HG02798 (cell line): ENCODE measurements around the gene CNTNAP5.

ENCODE experiments used
- ATAC-seq: cut with Tn5 transposase; IDR thresholded peaks from one replicate; pipeline ENCODE4 v1.9.1; 2021; ENCODE audit warnings: mild to moderate bottlenecking; ENCODE audit not compliant: unreplicated experiment, poor library complexity

Gene CNTNAP5

GRCh38 chr2:124254621-124255020 is 229.5 kb downstream of the CNTNAP5 start:
- no peak for ATAC-seq

DNA sequence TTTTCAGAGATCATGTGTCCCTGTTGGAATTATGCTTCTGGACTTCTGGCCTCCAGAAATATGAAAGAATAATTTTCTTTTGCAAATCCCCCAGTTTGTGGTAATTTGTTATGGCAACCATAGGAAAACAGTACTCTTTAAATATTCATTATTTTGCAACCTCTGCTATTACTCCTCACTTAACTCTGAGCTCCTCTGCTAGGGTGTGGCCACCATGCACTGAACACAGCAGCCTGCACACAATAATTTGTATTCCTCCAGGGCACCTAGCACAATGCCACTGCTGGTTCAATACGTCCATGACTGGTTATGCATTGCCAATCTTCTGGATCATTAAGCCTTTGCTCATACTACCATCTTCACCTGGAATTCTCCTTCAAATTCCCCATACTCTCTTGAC is 232.0 kb downstream of the CNTNAP5 start:
- ATAC-seq = no peak

- ATAC-seq = no peak
These were observed 233.2 kb downstream of the CNTNAP5 start for GRCh38 chr2:124258140-124258880.

- ATAC-seq = no peak
These were observed 236.4 kb downstream of the CNTNAP5 start for GRCh38 chr2:124261456-124261855.

GRCh38 chr2:124264551-124265091 is 239.5 kb downstream of the CNTNAP5 start:
- no peak for ATAC-seq

- no peak for ATAC-seq
These were observed 242.7 kb downstream of the CNTNAP5 start for GRCh38 chr2:124267794-124268193.

DNA sequence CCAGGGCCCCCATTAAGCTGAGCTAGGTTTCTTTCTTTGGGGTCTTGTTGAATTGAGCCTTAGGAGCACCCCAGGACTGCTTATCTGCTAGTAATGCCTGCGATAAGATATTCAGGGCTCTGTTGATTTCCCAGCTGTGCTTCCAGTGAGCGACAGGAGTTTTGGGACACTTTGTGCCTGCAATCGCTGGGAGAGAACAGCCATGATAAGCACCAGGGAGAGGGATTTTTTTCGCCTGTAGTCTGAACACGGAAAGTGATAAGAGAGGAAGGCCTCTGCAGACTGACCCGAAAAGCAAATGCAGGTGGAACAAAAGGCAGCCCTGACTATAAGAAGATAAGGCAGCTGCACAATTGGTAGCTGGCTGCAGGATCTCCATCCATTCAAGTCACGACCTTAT is 244.3 kb downstream of the CNTNAP5 start:
- ATAC-seq = no peak

DNA sequence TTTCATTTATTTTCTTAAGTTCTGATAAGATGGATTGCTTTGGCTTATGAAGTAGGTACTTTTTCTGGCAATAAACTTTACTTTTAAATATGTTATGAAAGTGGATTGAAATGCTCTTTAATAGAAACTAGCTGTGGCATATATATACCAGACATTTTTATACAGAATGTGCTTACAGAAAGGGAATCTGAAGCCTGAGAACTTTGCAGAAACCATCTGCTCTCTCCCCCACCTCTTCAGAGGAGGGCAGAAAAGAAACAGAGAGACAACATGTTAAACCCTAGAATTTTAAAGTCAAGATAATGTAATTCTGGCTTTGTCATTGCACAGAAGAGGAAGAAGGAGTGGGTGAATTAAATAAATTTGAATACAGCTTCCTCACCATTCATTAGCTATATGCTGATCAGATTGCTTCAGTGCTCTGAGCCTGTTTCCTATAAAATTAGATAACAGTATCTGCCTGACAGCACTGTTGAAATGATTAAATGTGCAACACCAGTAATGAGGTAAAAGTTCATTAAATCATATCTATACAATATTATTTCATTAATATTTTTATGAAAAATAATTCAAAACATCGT is 247.3 kb downstream of the CNTNAP5 start:
- ATAC-seq = no peak

DNA sequence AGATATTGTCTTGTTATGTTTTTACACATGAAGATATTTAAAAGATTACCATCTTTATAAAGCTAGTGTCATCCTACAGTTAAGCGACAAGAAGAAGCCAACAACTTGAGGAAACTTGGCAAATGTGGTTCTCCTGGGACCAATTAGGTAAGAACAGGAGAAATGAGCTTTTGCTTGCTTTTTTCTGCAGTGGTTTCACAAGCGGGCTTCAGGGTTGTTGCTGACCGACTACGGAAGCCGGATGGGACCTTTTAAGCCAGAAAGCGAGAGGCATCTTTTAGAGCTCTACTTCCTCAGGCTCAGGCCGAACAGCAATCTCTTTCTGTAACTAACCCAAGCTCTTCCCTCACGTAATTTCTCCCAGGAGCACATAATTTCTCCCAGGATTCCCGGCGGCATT is 256.5 kb downstream of the CNTNAP5 start:
- no peak for ATAC-seq

DNA sequence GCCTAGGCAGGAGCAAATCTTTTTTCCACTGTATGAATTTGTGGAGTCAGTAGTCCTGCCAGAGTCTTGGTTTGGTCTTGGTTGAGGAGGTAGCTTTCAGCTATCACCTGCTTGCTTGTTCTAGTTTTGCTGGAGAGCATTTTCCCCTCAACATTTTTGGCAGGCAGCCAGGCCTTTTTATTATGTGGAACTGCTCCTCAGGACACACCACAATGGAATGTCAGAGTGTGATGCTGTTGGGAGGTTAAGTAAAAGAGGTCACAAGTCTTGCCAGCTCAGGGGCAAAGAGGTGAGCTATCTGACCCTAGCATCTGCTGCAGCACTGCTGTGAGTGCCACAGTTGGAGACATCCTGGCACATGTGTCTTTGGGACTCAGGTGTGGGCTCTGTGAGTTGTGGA is 258.0 kb downstream of the CNTNAP5 start:
- ATAC-seq = no peak

GRCh38 chr2:124286089-124286783 is 261.1 kb downstream of the CNTNAP5 start:
- ATAC-seq = no peak

DNA sequence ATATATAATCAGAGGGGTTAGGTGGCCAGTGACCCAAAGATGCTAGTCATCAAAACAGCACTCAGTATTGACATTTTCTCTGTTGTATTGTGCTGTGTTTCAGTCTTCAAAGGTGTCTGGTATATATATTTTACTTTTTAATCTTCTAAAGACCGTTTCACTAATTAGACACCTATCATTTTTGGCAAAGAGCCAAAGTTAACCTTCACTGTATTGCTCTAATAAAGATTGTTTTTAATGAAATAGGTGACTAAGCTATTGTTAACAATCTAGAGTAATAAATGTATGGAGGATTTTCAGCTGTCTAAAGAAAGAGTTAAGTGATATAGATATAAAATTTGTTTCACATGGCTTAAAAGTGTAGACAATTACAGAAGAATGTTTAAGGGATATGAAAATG is 264.0 kb downstream of the CNTNAP5 start:
- no peak for ATAC-seq

DNA sequence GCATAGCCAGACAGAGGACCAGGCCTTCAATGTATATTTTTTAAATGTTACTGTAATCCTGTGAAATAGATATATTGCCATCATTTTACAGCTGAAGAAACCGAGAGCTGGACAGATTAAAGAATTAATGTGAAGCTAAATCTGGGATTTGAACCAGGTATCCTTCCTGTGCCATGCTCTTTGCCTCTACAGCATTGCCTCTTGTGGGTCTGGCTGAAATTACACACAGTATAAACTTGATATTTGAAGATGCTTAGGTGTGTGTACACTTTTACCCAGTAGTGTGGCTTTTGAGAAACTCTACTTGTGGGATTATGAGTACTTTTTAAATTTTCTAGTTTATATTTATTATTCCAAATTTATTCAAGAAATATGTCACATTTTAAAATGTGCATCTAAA is 264.5 kb downstream of the CNTNAP5 start:
- no peak for ATAC-seq

DNA sequence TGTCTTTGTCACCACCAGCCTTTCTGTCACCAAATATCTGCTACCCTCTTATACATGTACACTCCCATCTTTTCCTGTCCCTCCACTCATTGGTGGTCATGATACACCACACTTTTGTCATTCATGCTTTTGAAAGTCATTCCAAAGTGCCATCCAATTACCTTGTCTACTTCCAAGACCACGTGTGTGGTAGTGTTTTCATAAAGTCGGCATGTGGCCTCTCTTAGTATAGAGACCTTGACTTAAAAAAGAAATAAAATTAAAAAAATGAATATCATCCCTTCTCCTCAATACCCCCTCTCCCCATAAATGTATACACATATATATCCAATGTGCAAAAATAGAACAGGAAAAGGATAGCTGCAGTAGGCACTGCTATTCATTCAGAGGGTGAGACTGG is 271.4 kb downstream of the CNTNAP5 start:
- no peak for ATAC-seq

DNA sequence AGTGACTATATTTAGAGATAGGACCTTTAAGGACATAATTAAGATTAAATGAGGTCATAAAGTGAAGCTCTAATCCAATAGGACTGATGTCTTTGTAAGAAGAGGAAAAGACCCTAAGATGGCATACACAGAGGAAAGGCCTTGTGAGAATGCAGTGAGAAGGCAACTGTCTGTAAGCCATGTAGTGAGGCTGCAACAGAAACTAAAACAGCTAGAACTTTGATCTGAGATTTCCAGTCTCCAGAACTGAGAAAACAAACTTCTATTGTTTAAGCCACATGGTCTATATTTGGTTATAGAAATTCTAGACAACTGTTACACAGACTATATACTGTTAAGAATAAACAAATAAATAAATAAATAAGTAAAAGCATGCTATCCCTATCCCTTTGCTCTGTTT is 276.8 kb downstream of the CNTNAP5 start:
- ATAC-seq = no peak

DNA sequence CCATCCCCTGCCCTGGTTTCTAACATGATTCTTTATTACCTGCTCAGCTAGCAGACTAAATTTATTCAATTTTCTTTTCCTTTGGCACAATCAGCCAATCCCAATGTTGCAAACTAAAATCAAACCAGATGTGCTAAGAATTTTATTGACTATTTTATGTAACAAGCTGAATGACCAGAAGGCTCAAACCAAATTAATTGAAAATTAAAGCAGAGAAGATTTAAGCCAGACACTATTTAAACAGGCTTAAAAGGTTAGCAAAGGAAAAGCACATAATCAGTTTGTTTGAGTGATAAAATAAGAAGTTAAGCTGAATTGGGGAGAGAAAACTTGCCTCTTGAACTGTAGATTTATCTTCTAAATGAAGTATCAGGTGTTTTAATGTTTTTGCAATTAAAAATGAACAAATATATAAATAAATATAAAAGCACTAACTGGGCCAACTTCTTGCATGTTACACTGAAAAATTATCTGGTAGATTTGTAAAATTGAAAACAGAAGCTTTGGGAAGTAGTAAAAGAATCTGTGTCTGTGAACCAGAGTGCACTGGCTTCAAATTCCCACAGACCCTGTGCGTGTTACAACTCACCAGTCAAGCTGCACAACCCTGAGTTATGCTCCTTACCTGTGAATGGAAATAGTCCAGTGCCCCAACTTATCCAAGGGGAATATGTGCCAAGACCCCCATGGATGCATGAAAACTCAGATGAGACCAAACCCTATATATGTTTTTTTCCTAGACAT is 283.4 kb downstream of the CNTNAP5 start:
- ATAC-seq = no peak

DNA sequence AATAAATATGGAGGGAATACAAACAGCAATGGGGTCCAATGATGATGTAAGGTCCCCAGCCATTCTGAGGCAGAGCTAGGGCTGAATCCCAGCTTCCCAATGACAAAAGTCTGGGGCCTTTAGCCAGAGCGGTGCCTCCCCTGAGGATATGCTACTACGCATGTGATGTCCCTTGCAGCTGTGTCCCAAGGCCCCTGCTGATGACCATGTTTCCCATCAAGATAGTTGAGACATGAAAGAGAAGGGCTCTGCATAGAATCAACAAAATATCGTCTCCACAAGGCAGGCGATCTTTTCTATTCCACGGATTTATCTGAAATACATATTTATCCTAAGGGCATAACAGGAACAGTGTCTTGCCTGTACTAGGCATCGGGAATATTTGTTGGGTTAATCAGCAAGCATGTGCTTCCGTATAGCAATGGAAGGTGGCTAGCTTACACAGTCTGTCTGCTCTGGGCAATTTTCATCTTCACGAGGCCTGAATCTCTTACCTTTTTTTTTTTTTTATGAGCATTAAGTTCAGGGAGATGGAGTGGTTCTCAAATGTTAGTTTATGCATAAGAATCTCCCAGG is 284.6 kb downstream of the CNTNAP5 start:
- no peak for ATAC-seq

DNA sequence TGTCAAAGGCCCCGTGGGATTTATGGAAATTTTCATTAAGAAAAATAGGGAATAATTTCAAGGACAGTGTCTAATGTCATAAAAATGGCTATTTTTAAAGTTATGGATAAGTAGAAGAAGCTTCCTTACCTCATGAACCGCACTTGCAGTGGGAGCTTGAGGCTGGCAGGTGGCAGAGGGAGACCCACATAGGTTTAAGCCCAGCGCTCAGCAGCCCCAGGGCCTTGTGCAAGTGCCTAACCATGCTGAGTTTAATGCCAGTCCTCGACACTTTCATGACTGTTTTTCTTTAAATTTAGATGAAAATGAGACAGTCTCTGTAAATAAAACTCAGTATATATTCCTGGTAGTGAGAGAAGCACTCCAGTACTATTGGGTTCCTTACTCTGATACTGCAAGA is 285.6 kb downstream of the CNTNAP5 start:
- no peak for ATAC-seq

DNA sequence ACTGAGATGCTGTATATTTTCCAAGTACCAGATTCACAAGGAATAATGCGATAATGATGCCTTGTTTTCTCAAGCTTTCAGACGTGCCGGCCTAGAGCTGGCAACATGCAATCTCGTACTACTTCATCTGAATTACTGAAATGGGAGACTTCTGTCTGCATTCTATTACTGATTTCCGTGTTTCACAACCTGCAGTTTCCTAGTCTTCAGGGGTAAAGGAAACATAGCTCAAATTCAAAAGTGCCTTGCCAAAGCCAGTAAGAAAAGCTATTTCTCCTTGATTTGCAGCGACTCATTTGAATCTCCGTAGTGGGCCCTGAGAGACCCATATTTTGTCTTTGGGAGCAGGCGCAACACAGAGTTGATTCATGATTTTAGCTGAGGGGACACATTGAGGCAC is 289.0 kb downstream of the CNTNAP5 start:
- no peak for ATAC-seq

GRCh38 chr2:124315221-124315880 is 290.3 kb downstream of the CNTNAP5 start:
- no peak for ATAC-seq
